Ishikawa (cell line): ENCODE data around the gene COTL1.

ENCODE experiments used
- CEBPB ChIP-seq: IDR thresholded peaks from 2 replicates; pipeline ENCODE4 v1.6.1; 2012
- CREB1 ChIP-seq: IDR thresholded peaks from 2 replicates; pipeline ENCODE4 v1.6.1; 2012; ENCODE audit warnings: low read depth
- EGR1 ChIP-seq: IDR thresholded peaks from 2 replicates; pipeline ENCODE4 v1.6.1; 2012
- EP300 ChIP-seq: IDR thresholded peaks from 2 replicates; pipeline ENCODE4 v1.6.1; 2012; ENCODE audit warnings: borderline replicate concordance
- FOXM1 ChIP-seq: IDR thresholded peaks from 2 replicates; pipeline ENCODE4 v1.6.1; 2012; ENCODE audit warnings: low read depth, borderline replicate concordance
- MAX ChIP-seq: IDR thresholded peaks from 2 replicates; pipeline ENCODE4 v1.6.1; 2012
- NFIC ChIP-seq: IDR thresholded peaks from 2 replicates; pipeline ENCODE4 v1.6.1; 2012
- RAD21 ChIP-seq: IDR thresholded peaks from 2 replicates; pipeline ENCODE4 v1.6.1; 2012; ENCODE audit warnings: low read depth
- REST ChIP-seq: IDR thresholded peaks from 2 replicates; pipeline ENCODE4 v1.6.1; 2012; ENCODE audit warnings: low read depth, mild to moderate bottlenecking
- TAF1 ChIP-seq: IDR thresholded peaks from 2 replicates; pipeline ENCODE4 v1.6.1; 2012; ENCODE audit warnings: low read depth, mild to moderate bottlenecking
- TCF12 ChIP-seq: IDR thresholded peaks from 2 replicates; pipeline ENCODE4 v1.6.1; 2012; ENCODE audit warnings: low read depth
- TEAD4 ChIP-seq: IDR thresholded peaks from 2 replicates; pipeline ENCODE4 v1.6.1; 2012
- YY1 ChIP-seq: IDR thresholded peaks from 2 replicates; pipeline ENCODE4 v1.6.1; 2012; ENCODE audit warnings: low read depth
- ZBTB7A ChIP-seq: IDR thresholded peaks from 2 replicates; pipeline ENCODE4 v1.6.1; 2012; ENCODE audit warnings: low read depth
- TF ChIP-seq, protein P1 (sequence below): IDR thresholded peaks from 2 replicates; pipeline ENCODE4 v1.6.1; 2012

The COTL1 gene

DNA sequence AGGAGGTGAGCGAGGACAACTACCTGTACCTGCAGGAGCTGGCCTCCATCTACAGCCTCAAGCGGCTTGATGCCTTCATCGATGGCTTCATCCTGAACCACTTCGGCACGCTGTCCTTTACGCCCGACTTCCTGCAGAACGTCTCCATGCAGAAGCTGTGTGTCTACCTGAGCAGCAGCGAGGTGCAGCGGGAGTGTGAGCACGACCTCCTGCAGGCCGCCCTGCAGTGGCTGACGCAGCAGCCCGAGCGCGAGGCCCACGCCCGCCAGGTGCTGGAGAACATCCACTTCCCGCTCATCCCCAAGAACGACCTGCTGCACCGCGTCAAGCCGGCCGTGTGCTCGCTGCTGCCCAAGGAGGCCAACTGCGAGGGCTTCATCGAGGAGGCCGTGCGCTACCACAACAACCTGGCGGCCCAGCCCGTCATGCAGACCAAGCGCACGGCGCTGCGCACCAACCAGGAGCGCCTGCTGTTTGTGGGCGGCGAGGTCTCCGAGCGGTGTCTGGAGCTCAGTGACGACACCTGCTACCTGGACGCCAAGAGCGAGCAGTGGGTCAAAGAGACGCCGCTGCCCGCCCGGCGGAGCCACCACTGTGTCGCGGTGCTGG, 39.5 kb upstream of the COTL1 start:
- no peak for TF ChIP-seq REST
- TF ChIP-seq CEBPB, result no peak
- TF ChIP-seq, protein P1, sequence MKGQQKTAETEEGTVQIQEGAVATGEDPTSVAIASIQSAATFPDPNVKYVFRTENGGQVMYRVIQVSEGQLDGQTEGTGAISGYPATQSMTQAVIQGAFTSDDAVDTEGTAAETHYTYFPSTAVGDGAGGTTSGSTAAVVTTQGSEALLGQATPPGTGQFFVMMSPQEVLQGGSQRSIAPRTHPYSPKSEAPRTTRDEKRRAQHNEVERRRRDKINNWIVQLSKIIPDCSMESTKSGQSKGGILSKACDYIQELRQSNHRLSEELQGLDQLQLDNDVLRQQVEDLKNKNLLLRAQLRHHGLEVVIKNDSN, result no peak
- TF ChIP-seq RAD21, result no peak
- TF ChIP-seq EP300, result no peak
- TF ChIP-seq ZBTB7A, result no peak
- TF ChIP-seq NFIC, result no peak
- TF ChIP-seq TAF1, result no peak
- no peak for TF ChIP-seq FOXM1

DNA sequence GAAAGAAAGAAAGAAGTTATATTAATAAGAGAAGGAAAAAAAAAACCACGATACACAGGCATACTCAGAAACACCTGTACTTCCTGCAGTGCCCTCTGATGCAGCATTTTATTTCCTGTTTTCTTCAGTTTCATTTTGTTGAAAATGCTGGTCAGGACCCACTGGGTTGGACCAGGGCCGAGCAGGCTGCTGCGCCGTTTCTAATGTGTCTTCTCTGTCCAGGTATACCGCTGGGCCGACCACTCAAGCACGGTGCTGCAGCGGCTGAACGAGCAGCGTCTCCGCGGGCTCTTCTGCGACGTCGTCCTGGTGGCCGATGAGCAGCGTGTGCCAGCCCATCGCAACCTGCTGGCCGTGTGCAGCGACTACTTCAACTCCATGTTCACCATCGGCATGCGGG, 38.8 kb upstream of the COTL1 start:
- TF ChIP-seq CREB1 (no peak), EP300 (no peak), TAF1 (no peak), CEBPB (no peak), RAD21 (no peak), EGR1 (no peak), YY1 (no peak), ZBTB7A (no peak), REST (no peak), TEAD4 (no peak), TCF12 (no peak), MAX (no peak), NFIC (no peak), FOXM1 (no peak)
- TF ChIP-seq, protein P1, result no peak

DNA sequence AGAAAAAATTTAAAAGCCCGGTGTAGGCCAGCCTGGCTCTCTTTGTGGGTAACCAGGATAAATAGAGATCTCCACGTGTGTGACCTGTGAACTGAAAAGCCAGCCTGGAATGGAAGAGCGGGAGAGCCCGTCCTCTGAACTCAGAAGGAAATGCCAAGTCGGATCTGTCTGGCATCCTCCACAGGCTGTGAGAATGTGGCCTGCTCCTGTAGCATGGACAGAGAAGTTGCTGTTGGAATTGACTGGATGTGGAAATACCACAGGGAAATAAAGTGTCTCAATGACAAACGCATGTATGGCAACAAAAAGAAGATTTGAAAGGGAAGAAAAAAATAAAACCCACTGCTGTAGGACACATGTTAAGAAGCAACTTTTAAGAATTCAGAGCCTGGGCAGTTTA, 37.1 kb upstream of the COTL1 start:
- TF ChIP-seq, protein P1, result no peak
- TF ChIP-seq REST (no peak), ZBTB7A (no peak), TCF12 (no peak), CEBPB (no peak), TAF1 (no peak)

DNA sequence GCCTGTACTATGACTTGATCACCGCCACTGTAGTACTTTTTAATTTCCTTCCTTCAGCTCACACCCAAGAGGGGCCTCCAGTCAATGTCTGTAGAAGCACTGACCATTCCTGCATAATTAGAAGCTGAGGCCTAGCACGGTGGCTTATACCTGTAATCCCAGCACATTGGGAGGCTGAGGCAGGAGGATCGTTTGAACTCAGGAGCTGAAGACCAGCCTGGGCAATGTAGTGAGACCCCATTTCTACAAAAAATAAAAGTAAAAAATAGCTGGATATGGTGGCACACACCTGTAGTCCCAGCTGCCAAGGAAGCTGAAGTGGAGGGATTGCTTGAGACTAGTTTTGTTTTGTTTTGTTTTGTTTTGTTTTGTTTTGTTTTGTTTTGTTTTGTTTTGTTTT, 36.4 kb upstream of the COTL1 start:
- TF ChIP-seq TAF1, result no peak
- no peak for TF ChIP-seq NFIC
- no peak for TF ChIP-seq MAX
- TF ChIP-seq, protein P1, result no peak
- TF ChIP-seq YY1, result no peak
- TF ChIP-seq TEAD4, result no peak
- TF ChIP-seq FOXM1, result no peak
- no peak for TF ChIP-seq EGR1
